ENCODE data around the gene CEP120.

DNA sequence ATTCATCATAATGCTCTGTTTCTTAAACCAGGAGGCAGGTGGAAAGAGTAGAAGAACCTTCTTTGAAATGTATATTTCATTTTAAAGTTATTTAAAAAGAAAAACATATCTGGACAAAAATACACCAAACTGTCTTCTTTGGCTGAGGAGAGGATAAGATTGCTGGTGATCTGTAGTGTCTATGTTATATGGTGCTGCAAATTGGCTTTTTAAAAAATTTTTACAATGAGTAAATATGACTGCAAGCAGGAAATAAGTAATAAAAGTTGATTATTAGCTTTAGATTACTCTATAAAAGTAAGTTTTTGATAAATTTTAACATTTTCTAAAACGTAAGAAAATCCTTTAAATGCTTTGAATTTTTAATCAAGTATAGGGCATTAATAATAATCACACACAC, 64.9 kb downstream of the CEP120 start:
- TF ChIP-seq EZH2 (IDR thresholded peaks at IDR 0.05; ENCODE audit: insufficient read depth, poor library complexity, severe bottlenecking) (no peak), EZH2phosphoT487 (IDR thresholded peaks at IDR 0.05; ENCODE audit: insufficient read depth, low read depth) (no peak)
